NCI-H146 treated with DMSO at 0.1 percent for 48 hours (cell line): ENCODE data around the gene GOLGA6L2.
"Not testable (repeated sequence)": the region's sequence is repeated elsewhere in the genome, so short reads cannot be mapped to it uniquely, and the experiment has no call there.

Source experiments
- DNase-seq: peaks from one replicate; lab custom pipeline; 2025; ENCODE audit not compliant: unreplicated experiment; lab: John Stamatoyannopoulos, UW

The GOLGA6L2 gene, protein sequence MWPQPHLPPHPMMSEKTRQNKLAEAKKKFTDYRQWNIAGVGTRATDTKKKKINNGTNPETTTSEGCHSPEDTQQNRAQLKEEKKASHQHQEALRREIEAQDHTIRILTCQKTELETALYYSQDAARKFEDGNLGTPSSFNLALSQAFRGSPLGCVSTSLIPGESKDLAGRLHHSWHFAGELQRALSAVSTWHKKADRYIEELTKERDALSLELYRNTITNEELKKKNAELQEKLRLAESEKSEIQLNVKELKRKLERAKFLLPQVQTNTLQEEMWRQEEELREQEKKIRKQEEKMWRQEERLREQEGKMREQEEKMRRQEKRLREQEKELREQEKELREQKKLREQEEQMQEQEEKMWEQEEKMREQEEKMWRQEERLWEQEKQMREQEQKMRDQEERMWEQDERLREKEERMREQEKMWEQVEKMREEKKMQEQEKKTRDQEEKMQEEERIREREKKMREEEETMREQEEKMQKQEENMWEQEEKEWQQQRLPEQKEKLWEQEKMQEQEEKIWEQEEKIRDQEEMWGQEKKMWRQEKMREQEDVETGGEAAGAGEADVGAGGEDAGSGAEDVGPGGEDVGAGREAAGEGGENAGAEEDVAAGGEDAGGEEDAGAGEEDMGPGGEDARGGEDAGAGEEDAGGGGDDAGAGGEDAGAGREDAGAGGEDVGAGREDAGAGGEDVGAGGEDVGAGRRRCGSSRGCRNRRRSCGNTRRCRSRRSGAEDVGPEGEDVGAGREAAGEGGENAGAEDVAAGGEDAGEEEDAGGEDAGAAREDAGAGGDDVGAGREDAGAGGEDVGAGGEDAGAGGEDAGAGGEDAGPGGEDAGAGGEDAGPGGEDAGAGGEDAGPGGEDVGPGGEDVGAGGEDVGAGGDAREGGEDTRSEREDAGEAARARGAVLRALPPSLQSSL

DNA sequence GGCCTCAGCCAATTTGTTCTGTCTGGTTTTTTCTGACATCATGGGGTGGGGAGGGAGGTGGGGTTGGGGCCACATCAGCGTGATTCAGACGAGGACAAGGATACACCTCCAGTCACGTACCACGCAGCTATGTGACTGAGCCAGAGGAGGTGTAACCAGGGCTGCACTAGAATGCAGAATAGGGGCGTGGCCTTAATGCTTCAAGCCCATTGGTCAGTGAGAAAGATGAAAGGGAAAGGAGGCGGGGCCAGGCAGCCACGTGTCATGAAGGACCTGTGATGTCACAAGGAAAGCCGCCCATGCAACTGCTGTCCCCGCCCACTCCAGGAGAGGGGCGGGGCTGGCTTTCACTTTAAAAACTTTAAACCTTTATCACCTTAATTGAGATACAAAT lies at the start of gene GOLGA6L2:
Gene GOLGA6L2, minus strand, starts transcription at position 137 of the 394 bp plus-strand sequence. Its CDS starts 62 bp downstream, at position 75.
- DNase-seq: no peak

GRCh38 chr15:23484870-23485269 lies 37.8 kb upstream of the GOLGA6L2 start:
- no peak for DNase-seq

DNA sequence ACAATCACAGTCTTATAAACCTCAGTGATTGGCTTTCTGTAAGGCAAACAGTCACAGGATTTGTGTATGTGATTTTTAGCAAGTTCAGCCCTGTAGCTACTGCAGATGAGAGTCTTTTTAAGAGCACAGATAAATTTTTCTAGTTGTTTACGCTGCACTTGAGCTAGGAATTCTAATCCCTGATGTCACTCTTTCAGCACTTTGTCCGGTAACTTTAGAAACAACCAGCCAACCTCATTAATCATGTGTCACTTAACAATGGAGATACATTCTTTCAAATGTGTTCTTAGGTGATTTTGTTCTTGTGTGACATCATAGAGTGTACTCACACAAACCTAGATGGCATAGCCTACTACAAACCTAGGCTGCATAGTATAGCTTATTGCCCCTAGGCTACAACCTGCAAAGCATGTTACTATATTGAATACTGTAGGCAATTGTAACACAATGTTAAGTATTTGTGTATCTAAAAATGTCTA lies 36.8 kb upstream of the GOLGA6L2 start:
- no peak for DNase-seq

DNA sequence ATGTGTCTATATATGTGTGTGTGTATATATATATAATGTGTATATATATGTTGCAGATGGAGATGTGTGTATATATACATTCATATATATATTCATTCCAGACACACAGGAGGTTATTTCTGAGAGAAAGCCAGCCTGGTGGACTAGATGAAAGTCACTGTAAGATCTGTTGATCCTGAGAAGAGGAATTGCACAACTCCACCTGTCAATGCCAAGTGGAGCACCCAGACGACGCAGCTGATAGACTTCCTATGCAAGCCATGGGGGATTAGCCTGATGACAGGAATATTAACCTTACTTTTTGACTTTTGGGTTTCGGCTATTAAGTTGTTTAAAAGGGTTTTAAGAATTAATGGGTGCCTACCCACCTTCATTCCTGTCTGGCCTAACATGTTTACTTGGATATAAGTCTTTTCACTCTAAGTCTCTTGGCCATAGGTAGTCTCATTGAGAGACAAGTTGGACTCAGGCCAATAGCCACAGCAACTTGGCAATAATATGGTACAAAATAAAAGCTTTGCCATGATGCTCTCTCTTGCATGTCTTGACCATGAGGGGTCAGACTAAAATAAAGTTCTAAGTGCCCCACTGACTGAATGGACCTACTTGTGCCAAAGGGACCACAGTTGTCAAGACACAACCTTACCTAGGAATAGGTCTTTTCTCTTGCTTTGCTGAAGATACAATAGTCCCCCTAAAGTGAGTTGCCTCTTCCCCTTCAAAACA lies 35.9 kb upstream of the GOLGA6L2 start:
- no peak for DNase-seq

DNA sequence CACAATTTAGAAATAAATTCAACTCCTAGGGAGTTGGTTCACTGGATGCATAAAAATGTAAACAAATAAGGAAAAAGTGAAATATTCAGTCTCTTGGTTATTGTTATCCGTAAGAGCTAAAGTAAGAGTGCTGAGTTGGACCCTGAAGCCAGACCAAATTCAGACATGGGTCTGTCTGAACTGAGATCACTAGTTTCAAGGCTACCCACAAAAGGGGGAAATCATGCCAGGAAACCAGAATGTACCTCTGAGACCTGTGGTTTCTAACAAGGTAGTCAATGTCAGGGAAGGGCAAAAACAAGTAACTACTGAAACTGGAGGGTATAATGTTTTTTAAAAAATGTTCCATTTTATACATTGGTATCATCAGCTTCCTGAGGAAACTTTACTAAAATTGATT lies 35.2 kb upstream of the GOLGA6L2 start:
- DNase-seq: no peak

- DNase-seq: no peak
These were observed 30.9 kb upstream of the GOLGA6L2 start for GRCh38 chr15:23477920-23478319.

- DNase-seq: no peak
These were observed 25.6 kb upstream of the GOLGA6L2 start for GRCh38 chr15:23472678-23473077.

DNA sequence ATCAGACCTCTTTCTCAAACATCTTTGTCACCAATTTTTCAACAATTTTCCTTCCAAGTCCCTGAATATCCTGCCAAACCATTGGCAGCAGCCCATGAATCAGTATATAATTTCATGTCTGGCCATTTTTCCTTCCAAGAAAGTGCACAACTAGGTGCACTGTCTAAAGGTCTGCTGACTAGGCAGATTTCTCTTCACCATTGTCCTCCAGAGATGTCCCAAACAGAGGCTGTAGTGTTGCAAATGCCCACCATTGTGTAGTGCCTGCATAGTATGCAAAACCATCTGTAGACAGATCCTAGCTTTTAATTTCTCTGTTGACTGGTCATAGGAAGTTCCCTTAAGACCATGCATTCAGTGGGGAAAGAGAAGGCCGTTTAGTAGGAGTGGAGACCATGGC lies 25.0 kb upstream of the GOLGA6L2 start:
- DNase-seq: no peak

DNA sequence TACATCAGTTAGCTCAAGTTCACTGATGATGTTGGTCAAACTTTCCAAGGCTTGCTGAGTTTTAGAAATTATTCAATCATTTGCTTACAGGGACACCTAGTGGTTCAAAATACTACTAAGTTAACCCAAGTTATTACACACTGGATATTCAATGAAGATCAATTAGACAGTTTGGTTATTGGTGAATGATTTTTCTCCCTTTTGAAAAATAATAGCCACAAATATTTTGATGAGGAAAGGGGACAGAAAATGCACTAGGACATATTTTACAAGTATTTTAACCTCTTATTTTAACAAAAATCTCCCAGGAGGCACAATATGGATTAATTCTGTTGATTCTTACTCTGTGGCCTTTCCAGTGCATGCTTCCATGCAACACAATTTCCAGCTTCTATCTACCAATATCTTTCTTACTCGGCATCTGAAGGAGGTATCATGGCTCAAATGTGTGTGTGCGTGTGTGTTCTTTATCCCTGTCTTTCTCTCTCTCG lies 20.1 kb upstream of the GOLGA6L2 start:
- no peak for DNase-seq

DNA sequence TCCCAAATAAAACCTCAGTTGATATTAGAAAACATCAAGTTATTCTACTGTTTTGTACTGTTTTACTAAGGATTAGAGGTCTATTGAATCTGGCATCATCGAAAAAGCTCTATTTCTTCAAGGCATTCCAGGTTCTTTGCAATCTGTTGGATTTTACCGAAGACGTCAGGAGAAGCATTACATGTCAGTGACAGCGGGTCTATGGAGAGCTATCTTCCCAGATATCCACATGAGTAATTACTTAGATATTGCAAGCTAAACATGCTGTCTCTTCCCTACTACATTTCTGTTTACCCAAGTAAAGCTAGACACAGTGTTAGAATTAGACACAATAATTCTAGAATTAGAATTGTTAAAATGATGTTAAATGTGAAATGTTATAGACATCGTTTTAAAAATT lies 10.8 kb upstream of the GOLGA6L2 start:
- DNase-seq: no peak

DNA sequence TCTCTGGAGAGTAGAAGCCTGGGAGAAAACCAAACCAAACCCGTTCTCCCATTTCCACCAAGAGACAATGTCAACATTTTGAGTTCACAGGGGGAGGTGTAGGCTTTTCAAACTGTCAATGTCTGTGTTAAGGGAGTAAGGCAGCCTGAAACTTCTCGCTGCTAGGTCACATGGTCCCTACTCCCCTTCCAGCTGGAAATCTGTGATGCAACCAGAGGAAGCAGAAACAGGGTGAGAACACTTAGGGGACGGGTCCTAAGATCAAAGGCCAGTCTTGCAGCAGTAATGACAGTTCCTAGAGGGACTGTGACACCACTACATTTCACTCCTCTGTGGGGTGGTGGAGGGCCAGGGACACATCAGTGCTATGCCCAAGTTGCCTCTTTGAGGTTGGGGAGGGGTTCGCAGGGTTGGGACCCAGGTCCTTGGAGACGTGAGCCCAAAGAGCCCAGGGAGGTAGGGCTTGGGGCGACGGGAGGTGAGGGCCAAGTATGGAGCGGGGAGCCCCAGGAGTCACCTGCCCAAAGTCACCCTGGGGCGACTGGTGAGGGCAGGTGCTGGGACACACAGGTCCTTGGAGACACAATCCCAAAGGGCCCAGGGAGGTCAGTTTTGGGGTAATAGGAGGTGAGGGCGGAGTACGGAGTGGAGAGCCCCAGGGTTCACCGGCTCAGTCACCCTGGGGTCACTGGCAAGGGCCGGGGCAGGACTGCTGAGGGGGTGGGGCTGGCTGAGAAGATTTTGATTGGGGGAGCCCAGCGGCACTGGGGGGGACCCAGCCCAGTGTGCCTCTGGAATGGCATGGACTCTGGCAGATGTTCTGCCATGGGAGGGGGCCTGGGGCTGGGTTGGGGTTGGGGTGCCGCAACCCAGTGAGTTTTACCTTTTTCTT lies 582 bp downstream of the GOLGA6L2 start:
- DNase-seq: no peak

- no peak for DNase-seq
These were observed 2.8 kb downstream of the GOLGA6L2 start for GRCh38 chr15:23444269-23444668.

GRCh38 chr15:23441204-23441603 lies 5.8 kb downstream of the GOLGA6L2 start:
- DNase-seq: no peak

- no peak for DNase-seq
These were observed 6.4 kb downstream of the GOLGA6L2 start for GRCh38 chr15:23440596-23440995.

DNA sequence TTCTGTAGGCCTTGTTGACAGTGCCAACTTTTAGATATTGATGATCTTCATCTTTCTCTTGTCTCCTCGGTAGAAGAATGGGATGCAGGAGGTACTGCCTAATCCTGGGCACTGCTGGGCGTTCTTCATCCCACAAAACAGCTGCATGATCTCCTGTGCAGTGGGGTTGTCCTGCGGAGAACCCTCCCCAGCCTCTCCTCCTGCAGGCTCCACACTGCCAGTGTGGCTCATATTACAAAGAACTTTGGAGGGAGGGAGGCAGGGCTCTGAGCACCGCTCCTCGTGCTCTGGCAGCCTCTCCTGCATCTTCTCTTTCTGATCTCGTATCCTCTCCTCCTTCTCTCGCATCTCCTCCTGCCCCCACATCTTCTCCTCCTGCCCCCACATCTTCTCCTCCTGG lies 7.5 kb downstream of the GOLGA6L2 start:
- DNase-seq: no peak

- no peak for DNase-seq
These were observed 8.1 kb downstream of the GOLGA6L2 start for GRCh38 chr15:23438816-23439466.

GRCh38 chr15:23437673-23438072 lies 9.4 kb downstream of the GOLGA6L2 start:
- DNase-seq: no peak

DNA sequence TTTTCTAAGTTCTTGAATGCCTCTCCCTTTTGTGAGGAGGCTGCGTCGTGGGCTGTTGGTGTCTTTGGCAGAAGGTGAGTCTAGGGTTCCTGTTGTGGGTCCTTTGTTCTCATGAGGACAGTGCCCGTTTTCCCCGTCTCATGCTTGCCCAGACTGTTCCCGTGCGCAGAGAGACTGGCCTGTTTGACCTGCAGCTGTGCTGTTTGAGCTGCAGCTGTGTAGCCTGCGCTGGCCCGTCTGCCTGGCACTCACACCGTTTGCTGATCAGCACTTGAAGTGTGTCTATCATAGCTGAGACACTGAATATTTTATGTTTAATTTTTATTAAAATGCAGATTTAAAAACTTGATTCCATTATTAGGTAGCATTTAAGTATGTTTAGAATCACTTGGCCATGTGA lies 9.9 kb downstream of the GOLGA6L2 start:
- DNase-seq: no peak

GRCh38 chr15:23436421-23436820 lies 10.6 kb downstream of the GOLGA6L2 start:
- no peak for DNase-seq

DNA sequence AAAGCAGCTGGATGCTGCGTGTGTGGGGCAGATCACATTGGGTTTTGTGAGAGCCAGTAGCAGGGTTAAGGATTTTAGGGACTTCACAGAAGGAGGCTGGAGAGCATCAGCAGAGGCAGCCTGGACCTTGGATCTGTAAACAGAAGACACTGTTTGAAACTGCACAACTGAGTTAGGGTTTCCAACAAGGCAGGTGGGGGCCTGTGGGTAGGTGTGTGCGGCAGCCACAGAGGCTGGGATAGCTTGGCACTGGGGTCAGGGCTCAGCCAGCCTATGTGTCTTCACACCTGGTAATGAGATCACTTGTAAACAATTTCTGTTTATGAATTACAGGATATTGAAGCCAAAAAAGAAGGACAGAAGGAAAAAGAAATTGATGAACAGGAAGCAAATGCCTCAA lies 12.3 kb downstream of the GOLGA6L2 start:
- DNase-seq: not testable (repeated sequence)
